Natural killer cell treated with Interleukin-12 subunit alpha and Interleukin-12 subunit beta and Interleukin-15 and Interleukin-18, amount 100 ng/mL, for 72 hours (primary cell): ENCODE results near the gene CDC42BPA. TPM values are rescaled to one million over a fixed set of nuclear protein-coding genes. Genes with fewer than 3 reads are reported as not detected.

ENCODE experiments used
- ATAC-seq, 2 donors: fragments of 150-1000 bp; cut with Tn5 transposase in 1 of 2; sonication (Bioruptor Pico), chemical (Tn5 transposase) in 1 of 2; 2 replicates each; pipeline ENCODE4 v1.10.0; 2021
- DNase-seq: peaks from one replicate; pipeline ENCODE4 v3.0.0; 2022; ENCODE audit warnings: low spot score
- H3K27ac Mint-ChIP-seq, 2 donors: 1 replicate in 1 of 2; 2 replicates in 1 of 2; pipeline ENCODE4 v1.8.0; 2022; ENCODE audit warnings: mixed read lengths in 2 of 2, mild to moderate bottlenecking in 1 of 2, moderate library complexity in 1 of 2
- H3K27me3 Mint-ChIP-seq, 2 donors: 1 replicate in 1 of 2; 2 replicates in 1 of 2; pipeline ENCODE4 v1.8.0; 2022; ENCODE audit warnings: mixed read lengths in 2 of 2
- H3K36me3 Mint-ChIP-seq: one replicate; pipeline ENCODE4 v1.8.0; 2022; ENCODE audit warnings: mixed read lengths
- H3K4me1 Mint-ChIP-seq, 2 donors: 1 replicate in 1 of 2; 2 replicates in 1 of 2; pipeline ENCODE4 v1.8.0; 2022; ENCODE audit warnings: low read depth in 2 of 2, mixed read lengths in 2 of 2, mild to moderate bottlenecking in 1 of 2
- H3K4me3 Mint-ChIP-seq: one replicate; pipeline ENCODE4 v1.8.0; 2022; ENCODE audit warnings: mixed read lengths
- H3K9me3 Mint-ChIP-seq: 2 replicates; pipeline ENCODE4 v1.8.0; 2022; ENCODE audit warnings: mixed read lengths
- total RNA-seq, 2 donors: library from RNA; stranded (reverse); gene quantifications; one replicate each; pipeline ENCODE4 v1.2.3, GENCODE V29; 2022

The CDC42BPA gene
- total RNA-seq, 2 donors from 2014 or later, result 0.64 to 2.8 TPM

DNA sequence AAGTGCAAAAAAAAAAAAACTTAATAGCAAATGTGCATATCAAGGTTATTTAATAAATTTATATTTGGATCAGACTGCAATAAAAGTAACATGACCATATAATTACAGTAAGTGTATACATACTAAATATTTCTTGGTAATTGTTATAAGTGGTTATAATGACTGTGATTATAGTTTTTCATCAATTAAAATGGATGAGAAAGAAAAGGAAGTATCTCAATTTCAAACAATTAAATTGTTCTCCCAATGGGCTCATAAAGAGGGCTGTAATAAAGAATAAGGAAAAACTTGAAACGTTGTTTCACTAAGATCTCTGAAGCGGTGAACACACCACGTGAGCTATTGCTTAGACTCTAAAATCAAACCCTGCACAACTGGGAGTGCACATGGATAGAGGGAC, 104.1 kb downstream of the CDC42BPA start:
- Mint-ChIP-seq H3K27me3 (peaks cover 0 to 17% of the 10 kb centered on the region in 2 donors), H3K36me3 (no peaks in the 10 kb centered on the region), H3K4me1 (no peaks in the 10 kb centered on the region), H3K27ac (no peak overlapping the region), H3K4me3 (no peak overlapping the region), H3K9me3 (no peaks in the 10 kb centered on the region)
- no peak for ATAC-seq
- DNase-seq, result no peak

DNA sequence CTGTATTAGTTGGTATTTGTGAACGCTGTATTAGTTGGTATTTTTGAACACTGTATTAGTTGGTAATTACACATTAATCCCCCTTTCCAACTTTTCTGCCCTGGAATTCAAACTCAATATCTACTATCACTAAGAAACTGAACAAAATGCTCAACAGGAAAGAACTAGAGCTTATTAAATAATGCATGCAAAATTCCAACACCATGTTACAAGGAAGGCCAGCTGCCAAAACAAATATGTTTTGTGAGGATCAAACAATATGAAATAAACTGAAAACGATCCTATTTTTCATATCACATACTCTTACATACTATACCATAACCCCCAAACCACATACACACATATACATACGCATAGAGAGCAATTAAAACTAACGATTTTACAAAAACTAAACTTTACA, 104.9 kb downstream of the CDC42BPA start:
- Mint-ChIP-seq H3K36me3 (no peaks in the 10 kb centered on the region), H3K4me1 (no peaks in the 10 kb centered on the region), H3K27me3 (peaks cover 0 to 17% of the 10 kb centered on the region in 2 donors), H3K27ac (no peak overlapping the region), H3K4me3 (no peak overlapping the region), H3K9me3 (no peaks in the 10 kb centered on the region)
- DNase-seq, result no peak
- ATAC-seq, result no peak

DNA sequence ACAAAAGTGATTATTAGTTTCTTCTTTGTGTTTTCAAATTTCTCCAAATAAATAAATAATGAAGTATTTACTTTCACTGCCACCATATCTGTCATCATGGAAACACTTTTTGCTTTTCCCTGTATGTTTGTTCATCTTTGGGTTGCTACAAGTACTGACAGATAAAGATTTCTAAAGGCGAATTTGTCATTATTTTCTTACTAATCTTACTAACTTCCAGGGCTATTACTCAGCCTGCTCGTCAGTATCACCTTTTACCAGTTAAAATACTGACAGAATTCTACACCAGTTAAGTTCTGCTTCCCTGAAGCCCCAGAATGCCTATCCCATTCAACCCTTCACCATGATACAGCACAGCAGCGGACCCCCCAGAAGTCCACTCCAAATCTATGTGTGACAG, 106.1 kb downstream of the CDC42BPA start:
- H3K27ac Mint-ChIP-seq, result no peak overlapping the region
- H3K27me3 Mint-ChIP-seq, result peaks cover 0 to 8% of the 10 kb centered on the region in 2 donors
- no peaks in the 10 kb centered on the region for H3K36me3 Mint-ChIP-seq
- no peaks in the 10 kb centered on the region for H3K9me3 Mint-ChIP-seq
- H3K4me1 Mint-ChIP-seq, result no peaks in the 10 kb centered on the region
- no peak overlapping the region for H3K4me3 Mint-ChIP-seq
- DNase-seq (no peak), ATAC-seq (no peak)

DNA sequence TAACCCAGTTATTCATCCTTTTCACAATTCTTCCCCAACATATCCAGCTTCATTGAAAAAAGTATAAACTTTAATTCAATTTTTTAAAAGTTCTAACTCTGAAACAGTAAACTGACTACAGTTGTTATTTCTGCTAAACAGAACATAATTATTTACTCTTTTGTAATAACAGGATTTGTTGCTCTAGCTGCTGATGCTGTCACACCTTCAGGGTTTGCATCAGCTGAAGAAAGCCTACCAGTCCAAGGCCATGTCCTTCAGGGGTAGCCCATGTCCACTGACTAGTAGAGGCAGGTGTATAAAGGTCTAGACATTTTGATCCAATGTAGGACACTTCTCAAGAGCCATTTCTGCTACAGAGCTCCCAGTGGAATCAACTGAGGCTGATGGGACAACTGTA, 107.7 kb downstream of the CDC42BPA start:
- ATAC-seq (no peak), DNase-seq (no peak)
- H3K27me3 Mint-ChIP-seq, result peaks cover 0 to 8% of the 10 kb centered on the region in 2 donors
- H3K4me3 Mint-ChIP-seq, result no peak overlapping the region
- no peaks in the 10 kb centered on the region for H3K9me3 Mint-ChIP-seq
- no peaks in the 10 kb centered on the region for H3K36me3 Mint-ChIP-seq
- H3K4me1 Mint-ChIP-seq, result no peaks in the 10 kb centered on the region
- no peak overlapping the region for H3K27ac Mint-ChIP-seq

DNA sequence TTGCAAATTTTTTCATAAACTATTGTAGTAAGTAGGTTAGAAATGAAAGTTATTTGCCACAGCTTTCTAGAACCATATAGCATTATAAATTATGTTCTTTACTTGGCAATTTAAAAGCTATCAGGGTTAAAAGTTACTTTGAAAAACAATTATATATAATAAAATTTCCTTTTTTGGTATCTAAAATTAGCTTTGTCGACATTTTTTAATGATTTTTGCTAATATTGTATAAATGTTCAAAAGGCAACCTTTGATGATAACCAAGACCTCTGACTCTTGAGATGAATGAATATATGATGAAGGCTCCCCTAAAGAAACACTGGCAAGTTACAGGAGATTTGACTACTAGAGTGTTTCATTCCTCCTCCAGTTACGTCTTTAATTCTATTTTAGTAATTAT, 121.2 kb downstream of the CDC42BPA start:
- no peaks in the 10 kb centered on the region for H3K36me3 Mint-ChIP-seq
- ATAC-seq, result no peak

DNA sequence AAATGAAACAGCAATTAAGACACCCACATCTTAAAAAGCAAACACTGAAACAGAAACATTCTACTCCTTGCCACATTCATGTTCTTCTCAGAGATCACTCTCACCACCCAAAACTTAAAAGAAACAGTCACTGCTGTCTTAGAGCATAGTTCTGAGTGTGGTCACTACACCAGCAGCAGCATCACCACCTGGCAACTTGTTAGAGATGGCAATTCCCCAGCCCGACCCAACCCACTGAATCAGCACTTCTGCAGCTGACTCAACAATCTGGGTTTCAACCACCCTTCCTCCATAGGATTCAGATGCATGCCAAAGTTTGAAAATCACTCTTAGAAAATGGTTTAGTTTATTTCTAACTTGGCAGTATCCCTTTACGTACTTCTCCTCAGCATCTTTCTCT, 126.1 kb downstream of the CDC42BPA start:
- peaks cover 16 to 29% of the 10 kb centered on the region in 2 donors for H3K27me3 Mint-ChIP-seq
- H3K36me3 Mint-ChIP-seq, result no peaks in the 10 kb centered on the region
- H3K4me3 Mint-ChIP-seq, result no peak overlapping the region
- peaks cover 6 to 7% of the 10 kb centered on the region in 2 donors for H3K4me1 Mint-ChIP-seq
- no peak for DNase-seq
- H3K9me3 Mint-ChIP-seq, result no peaks in the 10 kb centered on the region
- ATAC-seq, result no peak
- no peak overlapping the region for H3K27ac Mint-ChIP-seq

More for the DNA sequence above, 121.2 kb downstream of the CDC42BPA start:
- H3K9me3 Mint-ChIP-seq, result no peaks in the 10 kb centered on the region
- peaks cover 4 to 10% of the 10 kb centered on the region in 2 donors for H3K27me3 Mint-ChIP-seq
- peaks cover 5% of the 10 kb centered on the region in 2 donors for H3K4me1 Mint-ChIP-seq
- no peak overlapping the region for H3K4me3 Mint-ChIP-seq
- DNase-seq, result no peak
- H3K27ac Mint-ChIP-seq, result no peak overlapping the region

DNA sequence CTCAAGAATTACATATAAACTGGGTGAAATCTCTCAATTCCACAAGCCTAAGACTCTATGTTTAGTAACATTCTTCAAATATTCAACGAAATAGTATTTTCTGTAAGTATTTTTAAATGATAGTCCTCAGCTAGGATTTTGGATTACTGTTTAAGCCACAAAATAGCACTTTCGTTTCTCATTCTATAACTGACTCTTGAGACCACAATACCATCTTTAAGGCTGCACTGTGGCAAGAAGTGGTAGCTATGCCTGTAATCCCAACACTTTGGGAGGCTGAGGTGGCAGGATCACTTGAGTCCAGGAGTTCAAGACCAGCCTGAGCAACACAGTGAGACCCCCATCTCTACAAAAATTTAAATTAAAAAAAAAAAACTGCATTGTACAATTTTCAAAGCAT, 126.7 kb downstream of the CDC42BPA start:
- Mint-ChIP-seq H3K4me3 (no peak overlapping the region), H3K27me3 (peaks cover 16 to 32% of the 10 kb centered on the region in 2 donors), H3K4me1 (peaks cover 6 to 7% of the 10 kb centered on the region in 2 donors), H3K9me3 (no peaks in the 10 kb centered on the region), H3K27ac (no peak overlapping the region), H3K36me3 (no peaks in the 10 kb centered on the region)
- DNase-seq (no peak), ATAC-seq (no peak)

DNA sequence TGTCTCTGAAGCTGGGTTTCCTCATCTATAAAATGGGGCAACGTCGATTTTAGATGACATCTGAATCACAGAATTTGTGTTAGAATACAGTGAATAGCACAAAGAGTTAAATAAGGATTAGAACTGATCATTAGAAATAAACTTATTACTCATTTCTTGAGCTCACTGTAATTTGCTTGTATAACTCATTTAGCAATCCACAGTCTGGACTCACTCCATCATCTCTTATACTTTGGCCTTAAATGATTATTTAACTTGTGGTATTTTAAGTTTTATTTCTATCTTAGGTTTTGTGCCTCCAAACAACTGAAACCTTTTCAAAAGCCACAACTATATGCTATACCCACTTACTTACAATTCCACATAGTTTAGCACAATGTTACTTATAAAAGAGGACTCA, 128.0 kb downstream of the CDC42BPA start:
- H3K9me3 Mint-ChIP-seq, result no peaks in the 10 kb centered on the region
- H3K4me1 Mint-ChIP-seq, result peaks cover 6 to 7% of the 10 kb centered on the region in 2 donors

DNA sequence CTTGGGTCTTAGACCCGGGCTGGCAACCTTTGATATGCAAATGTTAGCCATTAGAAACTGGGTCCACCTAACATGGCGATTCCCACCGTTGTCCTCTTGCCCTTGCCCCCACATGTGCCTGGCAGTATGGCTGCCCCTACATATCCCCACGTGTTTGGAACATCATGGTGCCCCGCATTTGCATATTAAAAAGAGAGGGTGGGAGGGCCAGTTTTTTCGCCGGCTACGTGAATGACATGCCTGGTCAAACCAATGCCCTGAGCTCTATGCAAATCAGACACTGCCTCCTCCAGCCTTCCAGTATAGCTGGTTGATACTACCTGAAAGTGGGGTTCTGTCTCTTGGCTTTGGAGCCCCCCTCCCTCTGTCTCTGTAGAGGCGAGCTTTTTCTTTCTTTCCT, 133.0 kb downstream of the CDC42BPA start:
- no peaks in the 10 kb centered on the region for H3K36me3 Mint-ChIP-seq

More for the DNA sequence above, 128.0 kb downstream of the CDC42BPA start:
- no peaks in the 10 kb centered on the region for H3K36me3 Mint-ChIP-seq
- no peak for DNase-seq
- no peak overlapping the region for H3K4me3 Mint-ChIP-seq
- peaks cover 19 to 32% of the 10 kb centered on the region in 2 donors for H3K27me3 Mint-ChIP-seq
- no peak for ATAC-seq
- H3K27ac Mint-ChIP-seq, result no peak overlapping the region

DNA sequence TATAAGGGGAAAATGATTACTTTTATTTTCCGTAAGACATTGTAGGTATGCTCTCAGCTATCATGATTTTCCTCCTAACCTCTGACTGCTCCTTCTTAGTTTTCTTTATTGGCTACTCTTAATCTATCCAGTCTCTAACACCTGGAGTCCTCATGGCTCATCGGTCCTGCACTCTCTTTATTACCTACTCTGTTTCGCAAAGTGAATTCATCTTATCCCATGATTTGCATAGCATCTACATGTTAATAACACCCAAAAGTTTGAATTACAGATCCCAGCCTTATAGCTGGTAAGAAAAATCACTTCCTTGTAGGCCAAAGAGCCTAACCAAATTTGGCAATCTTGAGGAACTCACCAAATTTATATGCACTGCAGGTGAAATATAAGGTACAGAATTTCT, 136.3 kb downstream of the CDC42BPA start:
- Mint-ChIP-seq H3K9me3 (no peaks in the 10 kb centered on the region), H3K4me3 (no peak overlapping the region), H3K27me3 (peaks cover 2 to 22% of the 10 kb centered on the region in 2 donors), H3K27ac (no peak overlapping the region), H3K36me3 (no peaks in the 10 kb centered on the region), H3K4me1 (peaks cover 0 to 2% of the 10 kb centered on the region in 2 donors)
- ATAC-seq (no peak), DNase-seq (no peak)

More for the DNA sequence above, 133.0 kb downstream of the CDC42BPA start:
- no peak overlapping the region for H3K4me3 Mint-ChIP-seq
- peaks cover 0 to 2% of the 10 kb centered on the region in 2 donors for H3K4me1 Mint-ChIP-seq
- H3K27me3 Mint-ChIP-seq, result peaks cover 10 to 27% of the 10 kb centered on the region in 2 donors
- H3K27ac Mint-ChIP-seq, result no peak overlapping the region
- DNase-seq (no peak), ATAC-seq (no peak)
- H3K9me3 Mint-ChIP-seq, result no peaks in the 10 kb centered on the region

DNA sequence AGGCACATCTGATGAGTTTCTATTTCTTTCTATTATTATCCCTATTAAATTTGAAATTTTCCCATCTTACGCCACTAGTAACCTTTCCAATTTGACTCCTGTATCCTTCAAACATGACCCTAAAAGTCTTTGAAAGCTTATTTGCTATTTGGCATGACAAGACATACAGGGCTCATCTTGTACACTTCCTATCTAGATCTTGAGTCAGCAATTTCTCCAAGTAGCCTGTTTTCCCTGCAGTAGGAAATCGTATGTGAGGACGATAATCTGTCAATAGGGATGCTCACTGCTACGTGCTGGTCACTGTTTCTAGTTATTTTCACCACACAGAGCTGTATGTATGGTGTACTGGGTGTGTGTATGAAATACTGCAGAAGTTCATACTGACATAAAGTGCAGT, 142.7 kb downstream of the CDC42BPA start:
- Mint-ChIP-seq H3K4me3 (no peak overlapping the region), H3K27me3 (peaks cover 2 to 18% of the 10 kb centered on the region in 2 donors), H3K36me3 (no peaks in the 10 kb centered on the region), H3K27ac (no peak overlapping the region), H3K4me1 (no peaks in the 10 kb centered on the region), H3K9me3 (no peaks in the 10 kb centered on the region)
- DNase-seq (no peak), ATAC-seq (no peak)

DNA sequence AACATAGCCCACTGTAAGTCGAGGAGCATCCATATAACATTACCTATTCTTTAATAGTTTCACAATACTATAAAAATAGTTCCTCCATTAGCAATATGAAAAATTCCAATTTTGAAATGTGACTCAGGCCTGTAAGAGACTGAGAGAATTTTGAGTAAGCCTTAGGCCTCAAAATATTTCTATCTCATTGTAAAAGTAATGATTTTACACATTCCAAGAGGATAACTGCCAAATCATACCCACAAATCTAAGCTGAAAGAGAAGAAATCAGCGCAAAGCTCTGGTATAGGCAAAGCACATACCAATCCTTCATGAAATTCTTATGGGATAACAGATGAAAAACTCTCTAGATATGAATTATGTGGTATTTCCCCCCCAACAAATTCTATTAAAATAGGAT, 144.1 kb downstream of the CDC42BPA start:
- ATAC-seq (no peak), DNase-seq (no peak)
- no peaks in the 10 kb centered on the region for H3K4me1 Mint-ChIP-seq
- peaks cover 5 to 26% of the 10 kb centered on the region in 2 donors for H3K27me3 Mint-ChIP-seq
- no peaks in the 10 kb centered on the region for H3K36me3 Mint-ChIP-seq
- H3K27ac Mint-ChIP-seq, result no peak overlapping the region
- H3K9me3 Mint-ChIP-seq, result no peaks in the 10 kb centered on the region
- no peak overlapping the region for H3K4me3 Mint-ChIP-seq

DNA sequence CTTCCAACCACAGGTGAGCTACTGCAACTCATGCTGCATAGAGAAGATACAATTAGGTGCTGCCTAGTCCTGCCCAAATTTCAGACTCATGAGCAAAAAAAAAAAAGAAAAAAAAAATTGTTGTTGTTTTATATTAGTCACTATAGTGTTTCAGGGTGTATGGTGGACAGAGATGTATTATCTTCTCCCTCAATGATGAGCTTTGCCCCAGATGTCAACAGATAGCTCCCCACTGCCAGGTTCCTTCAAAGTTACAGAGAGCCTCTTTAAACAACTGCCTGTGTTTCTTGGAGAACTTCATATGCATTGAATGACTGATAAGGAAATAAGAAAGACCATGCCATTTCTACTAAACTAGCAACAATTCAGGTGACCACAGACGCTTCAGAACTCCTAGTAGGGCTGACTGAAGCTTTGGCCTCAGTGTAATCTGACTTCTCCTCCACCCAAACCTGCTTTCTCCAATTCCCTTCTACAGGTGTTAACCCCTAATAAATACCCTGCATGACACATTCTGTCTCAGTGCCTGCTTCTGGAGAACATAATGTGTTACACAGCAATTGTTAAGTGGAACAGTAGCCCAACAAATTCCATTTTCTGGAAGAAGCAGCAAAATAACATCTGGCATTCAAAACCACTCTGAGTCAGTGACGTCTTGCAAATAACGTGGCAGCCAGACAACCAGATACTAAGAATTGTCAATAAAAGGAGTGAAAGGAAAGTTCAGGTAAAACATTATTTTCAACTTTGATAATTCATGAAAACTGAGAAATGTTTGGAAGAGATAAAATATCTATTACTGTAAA, 147.7 kb downstream of the CDC42BPA start:
- Mint-ChIP-seq H3K4me1 (no peaks in the 10 kb centered on the region), H3K27ac (no peak overlapping the region), H3K4me3 (no peak overlapping the region), H3K36me3 (no peaks in the 10 kb centered on the region), H3K27me3 (peaks cover 9 to 21% of the 10 kb centered on the region in 2 donors), H3K9me3 (no peaks in the 10 kb centered on the region)
- DNase-seq (no peak), ATAC-seq (no peak)

DNA sequence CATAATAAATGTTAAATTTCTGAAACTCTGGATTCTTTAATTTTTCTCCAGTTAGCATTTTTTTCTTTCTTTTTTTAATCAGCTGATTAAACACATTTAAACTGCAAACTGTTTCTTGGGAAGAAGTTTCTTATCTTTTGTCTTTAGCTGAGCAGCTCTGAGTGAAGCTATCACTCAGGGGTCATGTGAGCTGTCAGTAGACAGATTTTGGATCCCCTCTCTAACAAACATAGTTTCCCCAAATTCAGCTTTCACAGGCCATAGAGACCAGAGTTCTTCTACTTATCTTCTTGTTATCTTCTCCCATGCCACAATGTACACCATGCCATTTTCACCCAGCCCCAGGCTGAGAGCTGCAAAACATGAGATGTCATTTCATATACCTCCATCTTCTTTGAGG, 148.9 kb downstream of the CDC42BPA start:
- H3K27me3 Mint-ChIP-seq, result peaks cover 9 to 29% of the 10 kb centered on the region in 2 donors
- no peaks in the 10 kb centered on the region for H3K4me1 Mint-ChIP-seq
- no peak overlapping the region for H3K4me3 Mint-ChIP-seq
- H3K36me3 Mint-ChIP-seq, result no peaks in the 10 kb centered on the region
- DNase-seq (no peak), ATAC-seq (no peak)
- H3K27ac Mint-ChIP-seq, result no peak overlapping the region
- H3K9me3 Mint-ChIP-seq, result no peaks in the 10 kb centered on the region
